HG03432 (cell line): ENCODE measurements around the gene CELF2.
A peak's percentile ranks its signal among the peaks of the same experiment; 100 is the strongest.

ENCODE experiments used
- ATAC-seq: cut with Tn5 transposase; IDR thresholded peaks from one replicate; pipeline ENCODE4 v1.9.1; 2021; ENCODE audit warnings: mild to moderate bottlenecking, moderate library complexity; ENCODE audit not compliant: unreplicated experiment

Gene CELF2

GRCh38 chr10:11093771-11094736 is 76.4 kb downstream of the CELF2 start:
- no peak for ATAC-seq

GRCh38 chr10:11095374-11095801 is 77.7 kb downstream of the CELF2 start:
- ATAC-seq: no peak

- no peak for ATAC-seq
These were observed 78.8 kb downstream of the CELF2 start for GRCh38 chr10:11096422-11096821.

GRCh38 chr10:11097686-11098085 is 80.0 kb downstream of the CELF2 start:
- peak; percentile 84 for ATAC-seq

- ATAC-seq: no peak
These were observed 81.0 kb downstream of the CELF2 start for GRCh38 chr10:11098666-11099065.

GRCh38 chr10:11104772-11105675 is 87.4 kb downstream of the CELF2 start:
- no peak for ATAC-seq

GRCh38 chr10:11105676-11106004 is 88.0 kb downstream of the CELF2 start:
- no peak for ATAC-seq

- peak; percentile 83 for ATAC-seq
These were observed 89.1 kb downstream of the CELF2 start for GRCh38 chr10:11106621-11107374.

GRCh38 chr10:11107948-11108347 is 90.3 kb downstream of the CELF2 start:
- ATAC-seq: no peak

- no peak for ATAC-seq
These were observed 90.7 kb downstream of the CELF2 start for GRCh38 chr10:11108356-11108755.

GRCh38 chr10:11109590-11109989 is 91.9 kb downstream of the CELF2 start:
- no peak for ATAC-seq

GRCh38 chr10:11110539-11110938 is 92.9 kb downstream of the CELF2 start:
- no peak for ATAC-seq

- ATAC-seq: no peak
These were observed 93.8 kb downstream of the CELF2 start for GRCh38 chr10:11111490-11111889.

- ATAC-seq: no peak
These were observed 95.0 kb downstream of the CELF2 start for GRCh38 chr10:11112718-11113117.

- ATAC-seq: peak; percentile 87
These were observed 95.5 kb downstream of the CELF2 start for GRCh38 chr10:11113156-11113555.

- ATAC-seq: no peak
These were observed 96.6 kb downstream of the CELF2 start for GRCh38 chr10:11114269-11114668.

GRCh38 chr10:11115337-11115736 is 97.7 kb downstream of the CELF2 start:
- ATAC-seq: no peak

- no peak for ATAC-seq
These were observed 98.7 kb downstream of the CELF2 start for GRCh38 chr10:11116361-11116760.

GRCh38 chr10:11116817-11117216 is 99.1 kb downstream of the CELF2 start:
- ATAC-seq: no peak

GRCh38 chr10:11118686-11119085 is 101.0 kb downstream of the CELF2 start:
- ATAC-seq: no peak

- no peak for ATAC-seq
These were observed 102.2 kb downstream of the CELF2 start for GRCh38 chr10:11119843-11120242.
